HG02678 (cell line): Measurements from ENCODE around the gene CAMTA1.

ENCODE experiments used
- ATAC-seq: cut with Tn5 transposase; IDR thresholded peaks from one replicate; pipeline ENCODE4 v1.9.1; 2021; ENCODE audit warnings: mild to moderate bottlenecking, moderate library complexity; ENCODE audit not compliant: unreplicated experiment

Gene CAMTA1

DNA sequence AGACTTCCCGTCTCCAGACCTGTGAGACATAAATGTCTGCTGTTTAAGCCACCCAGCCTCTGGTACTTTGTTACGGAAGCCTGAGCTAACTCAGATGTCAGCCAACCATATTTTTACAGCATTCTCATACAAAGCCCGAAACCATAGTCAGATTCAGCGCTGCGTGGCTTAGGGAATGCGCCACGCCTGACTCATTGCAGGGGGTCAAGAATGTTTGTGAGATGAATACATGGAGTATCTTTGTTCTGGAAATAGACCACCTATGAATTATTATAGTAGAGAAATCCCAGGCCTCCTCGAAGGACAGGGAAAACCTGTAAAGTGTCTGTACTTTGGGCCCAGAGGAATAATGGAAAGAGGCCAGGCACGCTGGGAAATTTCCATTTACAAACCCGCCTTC is 434.8 kb downstream of the CAMTA1 start:
- no peak for ATAC-seq

- no peak for ATAC-seq
These were observed 435.5 kb downstream of the CAMTA1 start for GRCh38 chr1:7220712-7221252.

- no peak for ATAC-seq
These were observed 436.8 kb downstream of the CAMTA1 start for GRCh38 chr1:7221826-7222694.

GRCh38 chr1:7222695-7223015 is 437.4 kb downstream of the CAMTA1 start:
- ATAC-seq = no peak

- ATAC-seq = no peak
These were observed 438.3 kb downstream of the CAMTA1 start for GRCh38 chr1:7223334-7224080.

DNA sequence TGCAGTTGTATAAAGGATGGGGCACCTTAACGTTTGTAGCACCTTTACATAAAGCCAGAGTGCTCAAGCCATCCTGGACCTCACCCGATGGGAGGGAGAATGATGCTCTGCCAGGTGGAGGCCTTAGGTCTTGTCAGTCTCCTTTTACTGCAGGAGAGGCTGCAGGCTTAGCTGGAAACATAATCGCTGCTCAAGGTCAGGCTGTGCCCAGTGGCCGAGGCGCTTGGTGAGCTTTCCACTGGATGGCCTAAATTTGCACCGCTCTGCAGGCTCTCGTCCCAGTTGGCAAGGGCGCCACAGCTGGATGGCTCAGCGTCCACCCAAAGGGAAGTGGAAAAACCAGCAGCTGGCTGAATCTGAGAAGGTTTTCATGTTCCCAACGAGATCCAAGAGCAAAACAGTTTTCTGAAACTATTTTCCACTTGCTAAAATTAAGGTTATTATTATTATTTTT is 438.9 kb downstream of the CAMTA1 start:
- ATAC-seq = no peak

- no peak for ATAC-seq
These were observed 439.4 kb downstream of the CAMTA1 start for GRCh38 chr1:7224644-7225043.

- no peak for ATAC-seq
These were observed 440.7 kb downstream of the CAMTA1 start for GRCh38 chr1:7225711-7226505.

DNA sequence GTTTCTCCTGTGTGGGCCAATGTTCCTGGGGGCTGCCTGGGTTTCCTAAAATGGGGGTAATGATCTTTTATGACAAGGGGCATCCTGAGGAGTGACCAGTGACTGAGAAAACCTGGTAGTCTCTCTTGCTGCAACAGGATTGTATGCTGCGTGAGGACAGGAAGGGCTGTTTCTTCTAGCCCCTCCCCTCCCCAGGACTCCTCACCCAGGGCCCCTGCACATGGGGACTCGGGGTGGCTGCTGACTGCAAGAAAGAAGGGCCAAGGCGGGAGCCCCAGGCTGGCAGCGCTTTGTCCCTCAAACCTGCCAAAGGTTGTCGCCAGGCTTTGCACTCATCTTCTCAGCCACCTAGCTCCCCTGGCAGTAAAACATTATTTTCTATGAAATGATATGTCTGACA is 442.4 kb downstream of the CAMTA1 start:
- no peak for ATAC-seq

- no peak for ATAC-seq
These were observed 443.2 kb downstream of the CAMTA1 start for GRCh38 chr1:7228252-7228961.

GRCh38 chr1:7229186-7229585 is 443.9 kb downstream of the CAMTA1 start:
- no peak for ATAC-seq

GRCh38 chr1:7229696-7230631 is 444.7 kb downstream of the CAMTA1 start:
- no peak for ATAC-seq

- no peak for ATAC-seq
These were observed 447.4 kb downstream of the CAMTA1 start for GRCh38 chr1:7232441-7233236.

DNA sequence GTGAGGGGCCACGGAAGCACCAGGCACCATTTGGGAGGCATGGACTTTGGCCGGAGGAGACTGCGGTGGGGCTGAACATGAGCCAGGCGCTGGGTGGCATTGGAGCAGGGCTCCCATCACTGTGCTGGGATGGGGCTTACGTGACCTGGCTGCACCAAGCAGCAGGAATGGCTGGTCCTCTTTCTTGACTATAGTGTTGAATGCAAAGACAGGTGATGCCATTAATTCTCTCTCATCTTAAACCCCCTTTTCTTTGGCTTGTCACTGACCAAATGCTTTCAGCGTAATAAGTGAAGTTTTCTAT is 447.9 kb downstream of the CAMTA1 start:
- no peak for ATAC-seq

DNA sequence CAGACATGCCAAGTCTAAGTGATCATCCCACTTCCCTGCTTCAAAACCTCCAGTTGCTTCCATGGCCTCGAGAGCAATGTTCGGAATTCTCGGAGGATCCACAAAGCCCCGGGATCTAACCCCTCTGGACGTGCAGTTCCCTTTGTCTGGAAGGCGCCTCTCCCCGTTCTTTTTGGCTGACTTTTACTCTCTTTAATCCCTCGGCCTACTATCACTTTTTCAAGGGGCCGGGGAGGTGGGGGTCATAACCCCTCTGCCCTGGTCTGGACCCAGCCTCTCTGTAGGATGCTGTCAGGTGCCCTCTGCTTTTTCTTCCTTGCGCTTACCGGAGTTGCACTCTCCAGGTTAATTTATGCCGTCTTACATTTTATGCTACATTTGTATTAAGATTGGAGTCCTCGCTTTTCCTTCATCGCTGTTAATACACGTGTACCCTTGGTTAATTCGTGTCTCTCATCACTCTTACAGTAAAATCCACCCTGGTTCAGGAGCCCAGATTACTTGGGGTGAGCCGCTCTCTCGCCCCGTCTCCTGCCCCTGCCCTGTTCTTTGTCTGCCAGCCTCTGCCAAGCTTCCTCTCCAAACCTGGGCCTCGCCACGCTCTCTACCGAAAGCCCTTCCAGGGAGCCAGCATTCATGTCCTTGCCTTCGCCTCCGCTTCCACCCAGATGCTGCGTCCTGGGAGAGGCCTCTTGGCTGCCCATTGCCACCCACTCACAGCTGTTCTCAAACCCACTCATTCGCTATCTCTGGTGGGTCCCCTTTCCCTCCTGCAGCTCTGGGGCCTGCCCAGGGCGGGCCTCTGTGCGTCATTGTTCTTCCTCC is 448.6 kb downstream of the CAMTA1 start:
- no peak for ATAC-seq

GRCh38 chr1:7234471-7234755 is 449.2 kb downstream of the CAMTA1 start:
- ATAC-seq = no peak

DNA sequence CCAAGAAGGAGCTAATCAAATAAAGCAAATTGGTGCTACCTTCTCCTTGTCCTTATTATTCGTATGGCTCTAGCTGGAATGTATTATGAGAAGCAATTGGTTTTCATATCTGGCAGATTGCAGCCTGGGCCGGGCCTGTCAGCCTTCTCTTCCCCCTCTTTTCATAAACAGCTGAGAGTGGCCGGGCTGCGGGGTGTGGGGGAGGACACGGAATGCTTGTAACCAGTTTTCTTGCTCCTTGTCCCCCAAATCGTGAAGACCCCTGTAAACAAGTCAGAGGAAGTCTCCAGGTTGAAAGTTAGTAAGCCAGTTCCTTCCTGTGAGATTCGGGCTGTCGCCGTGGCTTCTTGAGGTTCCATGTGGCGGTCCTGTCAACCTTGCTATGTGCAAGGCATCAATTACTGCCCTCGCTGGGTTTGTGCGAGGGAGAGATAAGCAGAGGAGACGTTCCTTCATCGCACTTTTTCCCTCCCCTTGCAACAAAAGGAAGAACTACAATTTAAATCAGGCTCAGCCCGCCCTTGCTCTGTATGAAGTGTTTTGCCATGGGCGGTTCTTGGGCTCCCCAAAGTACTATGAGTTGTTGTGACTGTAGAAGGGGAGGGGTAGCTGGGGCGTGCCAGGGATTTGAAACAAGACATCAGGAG is 450.7 kb downstream of the CAMTA1 start:
- ATAC-seq = no peak
